A549 (cell line): ENCODE results near the gene NFX1. TPM values are rescaled to one million over a fixed set of nuclear protein-coding genes. Genes with fewer than 3 reads are reported as not detected.

ENCODE experiments used
- ATAC-seq, 2 experiments: fragments of 200-7000 bp in 1 of 2; fragments of >200 bp in 1 of 2; cut with Nextera tagmentation in 1 of 2; cut with Tn5 transposase in 1 of 2; 3 replicates each; pipeline versions ENCODE4 v1.8.0 to v1.9.1; 2018 to 2020; ENCODE audit warnings: mild to moderate bottlenecking in 1 of 2, moderate library complexity in 1 of 2
- CTCF ChIA-PET: fragments of 300-600 bp; sonication (Branson Sonifier 250); formaldehyde crosslinking; extraction: SDS; loops from one replicate; lab custom pipeline; 2021; ENCODE audit warnings: antibody characterized with exemption, inconsistent platforms; lab: Yijun Ruan, JAX
- POLR2A ChIA-PET: fragments of 350-600 bp; formaldehyde crosslinking; extraction: SDS; loops from one replicate; lab custom pipeline; 2021; ENCODE audit warnings: antibody characterized with exemption, inconsistent platforms; lab: Yijun Ruan, JAX
- DNase-seq, 2 experiments: peaks; one replicate each; pipeline versions ENCODE4 v3.0.0 to v3.0.0-alpha.2; 2011 to 2016; ENCODE audit warnings: low read depth in 1 of 2, low spot score in 1 of 2
- FAIRE-seq: peaks from 2 replicates; lab custom pipeline; 2011; peaks lifted over from hg19 to GRCh38; lab: Jason Lieb, UNC
- H3K27ac ChIP-seq, 2 experiments: fragments of >200 bp; sonication (Bioruptor Twin); formaldehyde crosslinking; 3 replicates each; pipeline ENCODE4 v1.5.1; 2016 to 2017
- H3K4me1 ChIP-seq: fragments of >200 bp; sonication (Bioruptor Twin); formaldehyde crosslinking; 3 replicates; pipeline ENCODE4 v1.6.1; 2016
- H3K4me2 ChIP-seq: fragments of >200 bp; sonication (Bioruptor Twin); formaldehyde crosslinking; 3 replicates; pipeline ENCODE4 v1.6.1; 2016
- H3K4me3 ChIP-seq: fragments of >200 bp; sonication (Bioruptor Twin); formaldehyde crosslinking; 3 replicates; pipeline ENCODE4 v1.5.1; 2016
- H3K9me3 ChIP-seq: fragments of >200 bp; sonication (Bioruptor Twin); formaldehyde crosslinking; 3 replicates; pipeline ENCODE4 v1.6.1; 2016
- CBX2 ChIP-seq: fragments of 200-600 bp; sonication (generic); IDR thresholded peaks from 2 replicates; pipeline ENCODE4 v1.6.1; 2016; ENCODE audit warnings: low read depth, mild to moderate bottlenecking, borderline replicate concordance
- CBX8 ChIP-seq: fragments of 200-600 bp; sonication (generic); IDR thresholded peaks from 2 replicates; pipeline ENCODE4 v1.6.1; 2016
- CHD4 ChIP-seq: fragments of 200-600 bp; sonication (generic); IDR thresholded peaks from 2 replicates; pipeline ENCODE4 v1.6.1; 2016; ENCODE audit warnings: antibody characterized with exemption, mild to moderate bottlenecking, borderline replicate concordance
- EHF ChIP-seq: fragments of 250-450 bp; sonication (Bioruptor Pico); IDR thresholded peaks from 2 replicates; pipeline ENCODE4 v1.5.0; 2020; ENCODE audit warnings: mild to moderate bottlenecking
- EHMT2 ChIP-seq: fragments of 200-600 bp; sonication (generic); IDR thresholded peaks from 2 replicates; pipeline ENCODE4 v1.6.1; 2016; ENCODE audit warnings: antibody characterized with exemption, low read depth, mild to moderate bottlenecking, moderate library complexity
- ESRRA ChIP-seq: fragments of 150-350 bp; IDR thresholded peaks from 2 replicates; pipeline ENCODE4 v1.6.1; 2014; ENCODE audit warnings: mild to moderate bottlenecking, low read length, borderline replicate concordance
- FOSB ChIP-seq: fragments of 250-450 bp; sonication (Bioruptor Pico); IDR thresholded peaks from 2 replicates; pipeline ENCODE4 v1.5.0; 2020; ENCODE audit warnings: mild to moderate bottlenecking, moderate library complexity
- FOXS1 ChIP-seq: fragments of 250-450 bp; sonication (Bioruptor Pico); IDR thresholded peaks from 2 replicates; pipeline ENCODE4 v1.5.0; 2020; ENCODE audit warnings: mild to moderate bottlenecking, moderate library complexity
- GATA3 ChIP-seq: IDR thresholded peaks from 2 replicates; pipeline ENCODE4 v1.6.1; 2012; ENCODE audit warnings: borderline replicate concordance
- HOXA7 ChIP-seq: fragments of 250-450 bp; sonication (Bioruptor Pico); IDR thresholded peaks from 2 replicates; pipeline ENCODE4 v1.5.0; 2020; ENCODE audit warnings: mild to moderate bottlenecking, moderate library complexity
- JUN ChIP-seq, 2 experiments: fragments of >200 bp; sonication (Bioruptor Twin); formaldehyde crosslinking; IDR thresholded peaks; 2 replicates in 1 of 2; 3 replicates in 1 of 2; pipeline ENCODE4 v1.6.1; 2016 to 2017
- KDM1A ChIP-seq: fragments of 200-600 bp; sonication (generic); IDR thresholded peaks from 2 replicates; pipeline ENCODE4 v1.6.1; 2016; ENCODE audit warnings: low read depth, mild to moderate bottlenecking
- KDM5A ChIP-seq: fragments of 200-600 bp; sonication (generic); IDR thresholded peaks from 2 replicates; pipeline ENCODE4 v1.6.1; 2016; ENCODE audit warnings: antibody characterized with exemption, mild to moderate bottlenecking
- MYC ChIP-seq: IDR thresholded peaks from 2 replicates; pipeline ENCODE4 v1.6.1; 2012; ENCODE audit warnings: mild to moderate bottlenecking, inconsistent platforms, low read length, improper control_type of control experiment, borderline replicate concordance
- NFE2L2 ChIP-seq: fragments of 150-350 bp; conservative IDR thresholded peaks from 2 replicates; pipeline ENCODE4 v1.6.1; 2014; ENCODE audit warnings: low read length
- POLR2A ChIP-seq: IDR thresholded peaks from 2 replicates; pipeline ENCODE4 v1.6.1; 2012; ENCODE audit warnings: mild to moderate bottlenecking, low read length
- RARB ChIP-seq: fragments of 250-450 bp; sonication (Bioruptor Pico); IDR thresholded peaks from 2 replicates; pipeline ENCODE4 v1.8.0; 2021; ENCODE audit warnings: mild to moderate bottlenecking, moderate library complexity
- RCOR1 ChIP-seq: fragments of 150-350 bp; IDR thresholded peaks from 2 replicates; pipeline ENCODE4 v1.6.1; 2014; ENCODE audit warnings: antibody characterized with exemption, low read length, low read depth
- RNF2 ChIP-seq: fragments of 200-600 bp; sonication (generic); IDR thresholded peaks from 2 replicates; pipeline ENCODE4 v1.6.1; 2016; ENCODE audit warnings: low read depth, mild to moderate bottlenecking, antibody characterized with exemption, moderate library complexity, borderline replicate concordance
- SREBF2 ChIP-seq: fragments of 450-650 bp; IDR thresholded peaks from 2 replicates; pipeline ENCODE4 v1.6.1; 2014; ENCODE audit warnings: mild to moderate bottlenecking, moderate library complexity
- ZFP36 ChIP-seq: fragments of 450-650 bp; IDR thresholded peaks from 2 replicates; pipeline ENCODE4 v1.6.1; 2014; ENCODE audit warnings: borderline replicate concordance; ENCODE audit not compliant: partially characterized antibody
- ZNF302 ChIP-seq: fragments of 250-450 bp; sonication (Bioruptor Pico); IDR thresholded peaks from 2 replicates; pipeline ENCODE4 v1.9.0; 2021; ENCODE audit warnings: inconsistent platforms, mild to moderate bottlenecking, moderate library complexity
- ZSCAN20 ChIP-seq: fragments of 250-450 bp; sonication (Bioruptor Pico); IDR thresholded peaks from 2 replicates; pipeline ENCODE4 v1.8.0; 2022; ENCODE audit warnings: mild to moderate bottlenecking, moderate library complexity
- WGBS: methylation state at CpG from one replicate; pipeline ENCODE4 v1.1.6; 2017; ENCODE audit errors: missing lambda C conversion rate; 5-methylcytosine and 5-hydroxymethylcytosine counted together
- polyA plus RNA-seq, 4 experiments: library from polyadenylated mRNA; depleted of rRNA in 3 of 4; stranded (reverse); fragments of >200 nt; fragmentation: RNase III in 1 of 4; extraction: RNeasy Plus Mini Kit Qiagen cat#74134 plus additional on column Dnase treatment in 1 of 4; gene quantifications; 2 replicates in 3 of 4; 3 replicates in 1 of 4; pipeline ENCODE4 v1.2.3, GENCODE V29; 2011 to 2017
- TF ChIP-seq, protein P1 (sequence below): fragments of 250-450 bp; sonication (Bioruptor Pico); IDR thresholded peaks from 2 replicates; pipeline ENCODE4 v1.5.0; 2021; ENCODE audit warnings: mild to moderate bottlenecking, moderate library complexity, borderline replicate concordance
- TF ChIP-seq, protein P2 (sequence below): fragments of >200 bp; sonication (Bioruptor Twin); formaldehyde crosslinking; IDR thresholded peaks from 3 replicates; pipeline ENCODE4 v1.6.1; 2016
- TF ChIP-seq, protein P3 (sequence below): fragments of 150-350 bp; IDR thresholded peaks from 2 replicates; pipeline ENCODE4 v1.6.1; 2014; ENCODE audit warnings: low read depth, mild to moderate bottlenecking, low read length
- TF ChIP-seq, protein P4 (sequence below): fragments of 450-650 bp; IDR thresholded peaks from 2 replicates; pipeline ENCODE4 v1.6.1; 2014; ENCODE audit warnings: antibody characterized with exemption
- TF ChIP-seq, protein P5 (sequence below): fragments of 250-450 bp; sonication (Bioruptor Pico); IDR thresholded peaks from 2 replicates; pipeline ENCODE4 v1.5.0; 2020; ENCODE audit warnings: low read depth, mild to moderate bottlenecking, moderate library complexity
- TF ChIP-seq, protein P6 (sequence below): fragments of >200 bp; sonication (Bioruptor Twin); formaldehyde crosslinking; IDR thresholded peaks from 2 replicates; pipeline ENCODE4 v1.6.1; 2016
- TF ChIP-seq, protein P7 (sequence below): IDR thresholded peaks from 2 replicates; pipeline ENCODE4 v1.6.1; 2012
- TF ChIP-seq, protein P8 (sequence below): fragments of 200-600 bp; sonication (generic); IDR thresholded peaks from 2 replicates; pipeline ENCODE4 v1.6.1; 2016; ENCODE audit warnings: antibody characterized with exemption, mild to moderate bottlenecking, moderate library complexity

The NFX1 gene
- polyA plus RNA-seq, 2 of the 4 experiments (the other 2 are of a cell fraction): 24.8 to 41.2 TPM

DNA sequence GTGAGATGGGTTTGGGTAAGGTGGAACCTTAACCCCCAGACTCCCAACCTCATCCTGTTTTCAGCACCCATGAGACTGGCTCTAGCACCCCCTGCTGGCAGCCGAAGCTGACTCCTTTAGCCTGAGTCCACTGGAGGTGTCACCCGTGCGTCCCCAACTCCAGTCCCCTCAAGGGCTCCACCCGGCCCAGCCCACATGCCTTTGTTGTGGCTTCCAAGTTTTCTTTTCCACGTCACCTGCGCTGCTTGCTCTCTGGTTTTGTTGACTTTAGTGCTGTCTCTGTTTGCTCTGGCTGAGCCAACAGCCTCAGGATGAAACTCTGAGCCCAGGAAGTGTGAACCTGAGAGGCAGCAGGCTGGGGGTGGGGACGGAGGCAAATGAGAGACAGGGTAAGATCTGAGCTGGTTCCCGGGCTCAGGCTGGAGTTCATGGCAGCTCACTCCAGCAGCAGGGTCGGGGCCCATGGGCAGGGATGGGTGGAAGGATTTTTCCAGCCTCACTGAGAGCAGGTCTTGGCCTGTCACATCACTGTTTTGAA lies 125.3 kb downstream of the NFX1 start:
- no peak overlapping the region for H3K4me3 ChIP-seq
- ATAC-seq (peak; percentile 91 to 92), DNase-seq (peak; percentile 89 to 98), FAIRE-seq (peak; percentile 94)
- under 1% methylated on average over 9 of the region's 9 CpGs for WGBS
- ChIA-PET CTCF (interaction anchor here (0.6 to 12.6 kb wide), 32 partner anchors 9 to 306 kb away, joined by 3 to 177 read pairs (median 4); partner anchors contain the start of genes AQP3, AQP7, BAG1 and CHMP5), POLR2A (interaction anchor here (0.5 to 1.3 kb wide), 4 partner anchors 11 to 338 kb away, joined by 3 to 5 read pairs (median 3); partner anchors contain the start of gene NOL6)
- peak overlapping the region; percentile 77 to 87 for H3K27ac ChIP-seq
- peaks cover 46% of the 10 kb centered on the region for H3K4me1 ChIP-seq
- H3K4me2 ChIP-seq: peak overlapping the region; percentile 75
- no peaks in the 10 kb centered on the region for H3K9me3 ChIP-seq
- TF ChIP-seq ZNF302 (CRISPR knock-in tag): no peak
- TF ChIP-seq, protein P1, sequence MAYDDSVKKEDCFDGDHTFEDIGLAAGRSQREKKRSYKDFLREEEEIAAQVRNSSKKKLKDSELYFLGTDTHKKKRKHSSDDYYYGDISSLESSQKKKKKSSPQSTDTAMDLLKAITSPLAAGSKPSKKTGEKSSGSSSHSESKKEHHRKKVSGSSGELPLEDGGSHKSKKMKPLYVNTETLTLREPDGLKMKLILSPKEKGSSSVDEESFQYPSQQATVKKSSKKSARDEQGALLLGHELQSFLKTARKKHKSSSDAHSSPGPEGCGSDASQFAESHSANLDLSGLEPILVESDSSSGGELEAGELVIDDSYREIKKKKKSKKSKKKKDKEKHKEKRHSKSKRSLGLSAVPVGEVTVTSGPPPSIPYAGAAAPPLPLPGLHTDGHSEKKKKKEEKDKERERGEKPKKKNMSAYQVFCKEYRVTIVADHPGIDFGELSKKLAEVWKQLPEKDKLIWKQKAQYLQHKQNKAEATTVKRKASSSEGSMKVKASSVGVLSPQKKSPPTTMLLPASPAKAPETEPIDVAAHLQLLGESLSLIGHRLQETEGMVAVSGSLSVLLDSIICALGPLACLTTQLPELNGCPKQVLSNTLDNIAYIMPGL (CRISPR knock-in tag): no peak
- TF ChIP-seq ZFP36: peak; percentile 86
- no peak for TF ChIP-seq CBX2
- TF ChIP-seq KDM1A: no peak
- TF ChIP-seq ESRRA: no peak
- peak; percentile 82; the same call in 1 of the 2 replicates for TF ChIP-seq EHF (CRISPR knock-in tag)
- TF ChIP-seq ZSCAN20: no peak
- no peak for TF ChIP-seq RARB (CRISPR knock-in tag)
- TF ChIP-seq CHD4: no peak
- TF ChIP-seq HOXA7: no peak
- TF ChIP-seq FOSB: no peak
- TF ChIP-seq EHMT2: no peak
- no peak for TF ChIP-seq NFE2L2
- TF ChIP-seq, protein P2, sequence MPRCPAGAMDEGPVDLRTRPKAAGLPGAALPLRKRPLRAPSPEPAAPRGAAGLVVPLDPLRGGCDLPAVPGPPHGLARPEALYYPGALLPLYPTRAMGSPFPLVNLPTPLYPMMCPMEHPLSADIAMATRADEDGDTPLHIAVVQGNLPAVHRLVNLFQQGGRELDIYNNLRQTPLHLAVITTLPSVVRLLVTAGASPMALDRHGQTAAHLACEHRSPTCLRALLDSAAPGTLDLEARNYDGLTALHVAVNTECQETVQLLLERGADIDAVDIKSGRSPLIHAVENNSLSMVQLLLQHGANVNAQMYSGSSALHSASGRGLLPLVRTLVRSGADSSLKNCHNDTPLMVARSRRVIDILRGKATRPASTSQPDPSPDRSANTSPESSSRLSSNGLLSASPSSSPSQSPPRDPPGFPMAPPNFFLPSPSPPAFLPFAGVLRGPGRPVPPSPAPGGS: peak; percentile 77; the same call in 2 of the 3 replicates
- TF ChIP-seq, protein P3, sequence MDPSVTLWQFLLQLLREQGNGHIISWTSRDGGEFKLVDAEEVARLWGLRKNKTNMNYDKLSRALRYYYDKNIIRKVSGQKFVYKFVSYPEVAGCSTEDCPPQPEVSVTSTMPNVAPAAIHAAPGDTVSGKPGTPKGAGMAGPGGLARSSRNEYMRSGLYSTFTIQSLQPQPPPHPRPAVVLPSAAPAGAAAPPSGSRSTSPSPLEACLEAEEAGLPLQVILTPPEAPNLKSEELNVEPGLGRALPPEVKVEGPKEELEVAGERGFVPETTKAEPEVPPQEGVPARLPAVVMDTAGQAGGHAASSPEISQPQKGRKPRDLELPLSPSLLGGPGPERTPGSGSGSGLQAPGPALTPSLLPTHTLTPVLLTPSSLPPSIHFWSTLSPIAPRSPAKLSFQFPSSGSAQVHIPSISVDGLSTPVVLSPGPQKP: no peak
- TF ChIP-seq, protein P4, sequence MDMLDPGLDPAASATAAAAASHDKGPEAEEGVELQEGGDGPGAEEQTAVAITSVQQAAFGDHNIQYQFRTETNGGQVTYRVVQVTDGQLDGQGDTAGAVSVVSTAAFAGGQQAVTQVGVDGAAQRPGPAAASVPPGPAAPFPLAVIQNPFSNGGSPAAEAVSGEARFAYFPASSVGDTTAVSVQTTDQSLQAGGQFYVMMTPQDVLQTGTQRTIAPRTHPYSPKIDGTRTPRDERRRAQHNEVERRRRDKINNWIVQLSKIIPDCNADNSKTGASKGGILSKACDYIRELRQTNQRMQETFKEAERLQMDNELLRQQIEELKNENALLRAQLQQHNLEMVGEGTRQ: no peak
- TF ChIP-seq, protein P5, sequence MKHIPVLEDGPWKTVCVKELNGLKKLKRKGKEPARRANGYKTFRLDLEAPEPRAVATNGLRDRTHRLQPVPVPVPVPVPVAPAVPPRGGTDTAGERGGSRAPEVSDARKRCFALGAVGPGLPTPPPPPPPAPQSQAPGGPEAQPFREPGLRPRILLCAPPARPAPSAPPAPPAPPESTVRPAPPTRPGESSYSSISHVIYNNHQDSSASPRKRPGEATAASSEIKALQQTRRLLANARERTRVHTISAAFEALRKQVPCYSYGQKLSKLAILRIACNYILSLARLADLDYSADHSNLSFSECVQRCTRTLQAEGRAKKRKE (CRISPR knock-in tag): no peak
- TF ChIP-seq, protein P6, sequence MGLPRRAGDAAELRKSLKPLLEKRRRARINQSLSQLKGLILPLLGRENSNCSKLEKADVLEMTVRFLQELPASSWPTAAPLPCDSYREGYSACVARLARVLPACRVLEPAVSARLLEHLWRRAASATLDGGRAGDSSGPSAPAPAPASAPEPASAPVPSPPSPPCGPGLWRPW: no peak
- TF ChIP-seq MYC: no peak
- no peak for TF ChIP-seq FOXS1 (CRISPR knock-in tag)
- TF ChIP-seq GATA3: peak; percentile 95
- TF ChIP-seq POLR2A: no peak
- TF ChIP-seq RCOR1: no peak
- no peak for TF ChIP-seq CBX8
- TF ChIP-seq, protein P7, sequence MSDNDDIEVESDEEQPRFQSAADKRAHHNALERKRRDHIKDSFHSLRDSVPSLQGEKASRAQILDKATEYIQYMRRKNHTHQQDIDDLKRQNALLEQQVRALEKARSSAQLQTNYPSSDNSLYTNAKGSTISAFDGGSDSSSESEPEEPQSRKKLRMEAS: peak; percentile 95
- TF ChIP-seq KDM5A: no peak
- no peak for TF ChIP-seq SREBF2
- TF ChIP-seq, protein P8, sequence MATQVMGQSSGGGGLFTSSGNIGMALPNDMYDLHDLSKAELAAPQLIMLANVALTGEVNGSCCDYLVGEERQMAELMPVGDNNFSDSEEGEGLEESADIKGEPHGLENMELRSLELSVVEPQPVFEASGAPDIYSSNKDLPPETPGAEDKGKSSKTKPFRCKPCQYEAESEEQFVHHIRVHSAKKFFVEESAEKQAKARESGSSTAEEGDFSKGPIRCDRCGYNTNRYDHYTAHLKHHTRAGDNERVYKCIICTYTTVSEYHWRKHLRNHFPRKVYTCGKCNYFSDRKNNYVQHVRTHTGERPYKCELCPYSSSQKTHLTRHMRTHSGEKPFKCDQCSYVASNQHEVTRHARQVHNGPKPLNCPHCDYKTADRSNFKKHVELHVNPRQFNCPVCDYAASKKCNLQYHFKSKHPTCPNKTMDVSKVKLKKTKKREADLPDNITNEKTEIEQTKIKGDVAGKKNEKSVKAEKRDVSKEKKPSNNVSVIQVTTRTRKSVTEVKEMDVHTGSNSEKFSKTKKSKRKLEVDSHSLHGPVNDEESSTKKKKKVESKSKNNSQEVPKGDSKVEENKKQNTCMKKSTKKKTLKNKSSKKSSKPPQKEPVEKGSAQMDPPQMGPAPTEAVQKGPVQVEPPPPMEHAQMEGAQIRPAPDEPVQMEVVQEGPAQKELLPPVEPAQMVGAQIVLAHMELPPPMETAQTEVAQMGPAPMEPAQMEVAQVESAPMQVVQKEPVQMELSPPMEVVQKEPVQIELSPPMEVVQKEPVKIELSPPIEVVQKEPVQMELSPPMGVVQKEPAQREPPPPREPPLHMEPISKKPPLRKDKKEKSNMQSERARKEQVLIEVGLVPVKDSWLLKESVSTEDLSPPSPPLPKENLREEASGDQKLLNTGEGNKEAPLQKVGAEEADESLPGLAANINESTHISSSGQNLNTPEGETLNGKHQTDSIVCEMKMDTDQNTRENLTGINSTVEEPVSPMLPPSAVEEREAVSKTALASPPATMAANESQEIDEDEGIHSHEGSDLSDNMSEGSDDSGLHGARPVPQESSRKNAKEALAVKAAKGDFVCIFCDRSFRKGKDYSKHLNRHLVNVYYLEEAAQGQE: no peak
- peak; percentile 97 for TF ChIP-seq JUN (IDR thresholded peaks at IDR 0.05)
- TF ChIP-seq RNF2: no peak
